Activated T-cell treated with anti-CD3 and anti-CD28 coated beads, Interleukin-2, amount 50 U/mL, for 1 hour (primary cell): ENCODE measurements around the gene NAIF1.
"Not testable (repeated sequence)": the region's sequence is repeated elsewhere in the genome, so short reads cannot be mapped to it uniquely, and the experiment has no call there.

Source experiments
- DNase-seq: peaks from one replicate; pipeline ENCODE4 v3.0.0-alpha.2; 2020

The NAIF1 gene

DNA sequence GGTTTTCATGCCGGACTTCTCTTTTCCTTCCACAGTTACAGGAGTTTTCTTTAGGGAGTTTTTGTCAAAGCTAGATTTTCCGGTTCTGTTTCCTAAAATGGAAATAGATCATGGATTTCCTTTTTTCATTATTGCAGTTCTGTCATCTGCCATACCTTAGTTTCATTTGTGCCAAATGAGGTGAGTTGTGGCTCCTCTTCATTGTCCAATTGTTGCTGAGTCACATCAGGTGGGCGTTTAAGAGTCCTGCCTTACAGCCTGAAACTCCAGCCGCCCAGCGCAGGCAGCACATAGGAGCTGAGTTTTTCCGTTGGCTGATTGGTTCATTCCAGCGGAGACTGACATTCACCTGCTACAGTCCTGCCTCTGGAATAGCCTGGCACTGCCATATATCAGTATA is 15.0 kb upstream of the NAIF1 start:
- DNase-seq: no peak

DNA sequence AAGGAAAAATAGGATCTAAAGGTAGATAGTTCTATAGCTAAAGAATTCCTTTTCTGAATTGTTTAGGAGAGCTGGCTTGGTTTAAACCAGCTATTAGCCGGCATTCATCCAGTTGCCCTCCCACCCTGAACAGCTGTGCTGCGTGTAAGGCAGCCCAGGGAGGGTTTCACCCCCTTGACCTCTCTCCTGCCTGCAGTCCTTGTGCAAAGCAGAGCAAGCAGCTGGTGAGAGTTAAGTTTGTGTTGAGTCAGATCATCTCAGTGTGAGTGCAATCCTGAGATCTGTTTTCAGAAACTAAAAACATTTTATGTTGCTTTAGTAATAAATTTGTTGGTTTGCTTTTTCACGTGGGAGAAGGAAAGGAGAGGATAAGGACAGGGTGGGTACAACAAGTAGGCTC is 13.9 kb upstream of the NAIF1 start:
- no peak for DNase-seq

DNA sequence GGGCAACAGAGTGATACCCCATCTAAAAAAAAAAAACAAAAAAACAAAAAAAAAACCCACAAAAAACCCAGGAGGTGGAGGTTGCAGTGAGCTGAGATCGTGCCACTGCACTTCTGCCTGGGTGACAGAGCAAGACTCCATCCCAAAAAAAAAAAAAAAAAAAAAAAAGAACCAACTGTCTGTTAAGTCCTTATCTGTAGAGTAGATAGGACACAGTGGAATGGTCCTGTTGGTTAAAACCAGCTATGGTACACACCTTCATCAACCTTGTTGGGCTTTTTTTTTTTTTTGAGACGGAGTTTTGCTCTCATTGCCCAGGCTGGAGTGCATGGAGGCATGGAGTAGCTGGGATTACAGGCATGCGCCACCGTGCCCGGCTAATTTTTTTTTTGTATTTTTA is 13.1 kb upstream of the NAIF1 start:
- no peak for DNase-seq

DNA sequence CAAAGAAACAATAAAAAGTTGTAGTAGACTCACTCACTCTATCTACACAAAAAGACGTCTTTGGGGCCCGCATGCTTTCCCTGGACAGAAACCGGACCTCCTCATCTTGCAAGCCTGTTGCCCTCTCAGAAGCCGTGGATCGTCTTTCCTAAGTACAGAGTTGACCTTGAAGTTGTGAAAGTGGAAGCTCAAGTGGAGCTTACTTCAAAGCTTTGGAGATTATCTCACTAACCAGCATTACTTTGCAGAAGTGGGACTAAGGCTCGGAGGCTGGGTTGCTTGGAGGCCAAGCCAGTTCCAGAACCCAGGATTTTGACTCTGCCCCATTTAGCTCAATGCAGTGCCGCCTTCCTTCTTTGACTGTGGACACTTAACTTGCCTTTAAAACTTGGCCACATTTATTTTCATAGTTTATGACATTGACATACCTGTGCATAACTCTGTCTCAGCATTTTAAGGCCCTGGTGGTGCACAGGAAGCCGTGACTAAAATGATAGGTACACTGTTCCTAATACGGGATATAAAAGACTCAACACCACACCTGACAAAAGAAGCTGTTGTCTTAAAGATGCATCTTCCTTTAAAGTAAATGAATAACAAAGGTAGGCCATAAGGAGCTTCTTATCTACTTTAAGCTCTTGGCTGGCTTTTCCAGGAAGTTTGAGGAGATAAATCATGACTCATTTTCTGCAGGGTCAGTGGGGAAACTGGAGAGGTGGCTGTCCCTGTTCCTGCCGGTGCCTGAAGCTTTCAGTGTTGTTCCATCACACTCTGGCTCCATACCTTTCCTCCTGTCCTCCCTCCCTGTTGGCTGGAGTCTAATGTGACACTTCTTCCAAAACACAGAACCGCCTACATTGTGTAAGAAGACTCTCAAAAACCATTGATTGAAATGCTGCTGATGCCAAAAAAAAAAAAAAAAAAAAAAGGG is 11.6 kb upstream of the NAIF1 start:
- no peak for DNase-seq

- DNase-seq: no peak
Observed at GRCh38 chr9:128077847-128078503, 10.9 kb upstream of the NAIF1 start.

- DNase-seq: no peak
Observed at GRCh38 chr9:128073253-128073886, 6.2 kb upstream of the NAIF1 start.

- peak; percentile 47 for DNase-seq
Observed at GRCh38 chr9:128072144-128073021, 5.3 kb upstream of the NAIF1 start.

DNA sequence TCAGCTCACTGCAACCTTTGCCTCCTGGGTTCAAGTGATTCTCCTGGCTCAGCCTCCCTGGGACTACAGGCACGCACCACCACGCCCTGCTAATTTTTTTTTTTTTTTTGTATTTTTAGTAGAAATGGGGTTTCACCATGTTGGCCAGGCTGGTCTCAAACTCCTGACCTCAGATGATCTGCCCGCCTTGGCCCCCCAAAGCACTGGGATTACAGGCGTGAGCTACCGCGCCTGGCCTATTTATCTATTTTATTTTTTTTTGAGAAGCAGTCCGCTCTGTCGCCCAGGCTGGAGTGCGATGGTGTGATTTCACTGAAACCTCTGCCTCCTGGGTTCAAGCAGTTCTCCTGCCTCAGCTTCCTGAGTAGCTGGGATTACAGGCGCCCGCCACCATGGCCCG is 4.4 kb upstream of the NAIF1 start:
- not testable (repeated sequence) for DNase-seq

- no peak for DNase-seq
Observed at GRCh38 chr9:128070874-128071273, 3.8 kb upstream of the NAIF1 start.

DNA sequence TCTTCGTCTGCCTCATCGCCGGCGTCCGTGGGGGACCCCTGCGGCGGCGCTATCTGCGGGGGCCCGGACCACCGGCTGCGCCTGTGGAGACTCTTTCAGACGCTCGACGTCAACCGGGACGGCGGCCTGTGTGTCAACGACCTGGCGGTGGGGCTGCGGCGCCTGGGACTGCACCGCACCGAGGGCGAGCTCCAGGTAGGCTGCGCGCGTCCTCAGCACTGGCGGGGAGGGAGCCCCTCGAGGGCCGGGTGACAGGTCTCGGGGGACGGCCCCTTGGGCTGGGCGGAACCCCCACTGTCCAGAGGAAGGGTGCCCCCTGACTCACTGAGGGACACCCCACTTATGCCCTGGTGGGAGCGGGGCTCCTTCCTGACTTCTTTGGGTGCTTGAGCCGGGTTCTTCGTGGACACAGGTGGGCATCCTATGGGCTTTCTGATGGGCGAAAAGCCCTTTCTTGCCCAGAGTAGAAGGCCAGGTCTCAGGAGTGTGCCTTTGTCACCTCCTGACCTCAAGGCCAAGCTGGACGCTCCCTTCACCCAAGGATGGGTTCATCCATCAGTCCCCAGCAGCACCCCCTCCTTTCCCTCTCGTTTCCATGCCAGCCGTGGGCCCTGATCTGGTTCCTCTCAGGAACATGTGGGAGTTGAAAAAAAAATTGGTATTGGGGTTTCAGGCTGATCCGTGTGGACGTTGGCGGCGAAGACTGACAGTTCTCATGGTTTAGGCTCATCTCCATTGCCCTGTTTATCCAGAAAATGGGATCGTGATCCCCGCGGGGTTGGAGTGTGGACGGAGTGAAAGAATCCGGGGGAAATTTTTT is 1.5 kb upstream of the NAIF1 start:
- DNase-seq: no peak

DNA sequence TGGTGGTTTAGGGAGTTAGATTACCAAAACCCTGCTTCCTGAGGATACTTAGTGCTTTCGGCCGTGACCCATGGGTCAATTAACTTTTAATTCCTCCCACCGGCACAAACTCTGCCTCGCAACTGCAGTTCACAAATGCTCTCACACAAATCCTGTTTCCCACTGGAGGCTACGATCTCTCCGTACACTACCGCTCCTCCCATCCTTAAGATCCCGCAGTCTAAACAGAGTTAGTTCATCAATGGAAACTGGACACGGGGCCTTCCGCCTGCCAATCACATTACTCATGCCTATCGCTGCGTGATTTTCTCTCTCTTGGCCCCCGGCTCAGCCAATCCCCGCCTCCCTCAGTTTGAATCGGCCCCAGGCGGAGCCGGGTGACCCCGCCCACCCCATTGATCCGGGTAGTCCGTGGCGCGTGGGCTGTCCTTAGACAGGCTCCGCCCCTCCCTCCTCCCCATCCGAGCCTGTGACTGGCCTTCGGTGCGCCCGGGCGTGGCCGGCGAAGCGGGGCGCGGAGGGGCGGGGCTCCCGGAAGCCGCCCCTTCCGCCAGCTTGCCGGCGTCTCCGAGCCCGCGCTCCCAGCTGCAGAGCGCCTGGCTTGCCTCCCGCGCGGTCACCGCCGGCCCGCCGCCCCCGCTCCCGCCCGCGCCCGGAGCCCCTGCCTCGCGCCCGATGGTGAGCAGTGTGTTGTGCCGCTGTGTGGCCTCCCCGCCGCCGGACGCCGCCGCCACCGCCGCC is 695 bp upstream of the NAIF1 start, which contains the start of gene SLC25A25:
SLC25A25 (plus strand) TSS at position 588 of the 741 bp plus-strand sequence; CDS start at position 676, 88 bp downstream.
- peak; percentile 100 for DNase-seq

DNA sequence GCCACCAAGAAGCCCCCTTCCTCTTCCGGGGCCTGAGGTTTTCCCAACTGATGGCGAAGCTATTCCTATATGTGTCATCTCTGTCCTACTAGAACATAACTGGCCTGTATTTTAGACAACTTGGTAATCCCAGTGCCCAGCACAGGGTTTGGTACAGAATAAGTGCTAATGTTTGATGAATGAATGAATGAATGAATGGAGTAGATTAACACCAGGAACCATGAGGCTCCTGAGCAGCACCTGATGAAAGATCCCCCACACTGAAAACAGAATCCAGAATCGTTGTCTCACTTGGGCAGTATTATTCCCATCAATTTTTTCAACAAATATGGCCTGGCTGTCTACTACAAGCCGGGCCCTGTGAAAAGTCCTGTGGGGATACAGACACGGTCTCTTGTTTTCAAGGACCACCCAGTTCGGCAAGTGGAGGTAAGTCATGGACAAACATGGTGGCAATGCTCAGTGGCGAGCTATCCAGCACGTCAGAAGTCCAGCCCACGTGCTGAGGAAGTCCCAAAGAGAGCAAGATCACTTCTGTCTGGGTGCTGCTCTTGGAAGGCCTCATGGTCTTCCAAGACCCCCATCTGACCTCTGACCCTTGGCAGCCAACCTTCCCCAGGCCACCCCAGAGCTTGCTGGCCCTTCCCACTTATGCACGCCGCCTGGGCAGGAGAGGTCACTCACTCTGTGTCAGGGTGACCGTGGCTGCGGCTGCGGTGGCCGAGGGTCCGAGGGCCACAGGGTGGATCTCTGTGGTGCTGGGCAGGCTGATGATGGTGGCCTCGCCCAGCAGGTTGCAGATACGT is 1.0 kb downstream of the NAIF1 start:
- DNase-seq: no peak

DNA sequence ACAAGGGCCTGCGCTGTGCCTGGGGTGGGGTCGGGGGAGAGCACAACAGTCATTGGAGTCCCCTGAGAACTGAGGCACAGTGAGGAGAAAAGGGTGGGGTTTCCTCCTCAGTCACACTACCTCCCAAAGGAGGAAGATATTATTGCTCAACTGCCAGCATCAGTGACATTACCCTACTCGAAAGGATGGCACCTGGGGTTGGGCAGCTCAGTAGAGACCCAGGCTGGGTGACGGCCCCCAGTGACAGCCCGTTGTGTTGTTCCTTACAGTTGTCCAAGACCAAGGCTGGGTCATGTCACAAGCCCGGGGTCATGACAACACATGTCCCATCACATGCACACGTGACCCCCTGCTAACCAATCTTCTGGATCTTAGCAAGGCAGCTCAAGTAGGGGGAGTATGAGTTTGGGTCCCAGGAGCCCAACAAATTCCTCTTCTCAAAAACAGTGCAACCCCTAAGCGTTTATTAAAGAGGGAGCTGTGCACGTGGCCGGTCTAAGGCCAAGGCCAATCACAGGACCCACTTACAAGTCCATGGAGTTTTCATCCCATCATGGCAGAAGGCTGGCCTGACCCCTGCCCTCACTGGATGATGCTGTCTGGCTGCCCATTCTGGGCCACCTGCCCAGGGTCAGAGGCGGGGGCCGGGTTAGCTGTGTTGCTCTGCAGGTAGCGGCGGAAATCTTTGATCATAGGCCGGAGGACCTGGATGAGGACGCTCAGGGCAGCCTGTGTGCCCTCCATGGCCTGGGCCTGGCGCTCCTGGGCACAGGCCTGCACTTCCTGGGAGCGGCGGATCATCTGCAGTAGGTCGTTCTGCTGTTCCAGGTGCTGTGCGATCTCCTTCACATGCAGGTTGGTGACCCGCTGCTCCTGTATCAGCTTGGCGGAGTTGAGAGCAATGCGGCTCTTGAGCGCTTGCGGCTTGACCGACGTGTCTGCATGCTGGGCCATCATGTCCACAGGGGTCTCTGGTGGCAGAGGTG is 4.0 kb downstream of the NAIF1 start:
- DNase-seq: no peak

- DNase-seq: no peak
Observed at GRCh38 chr9:128062279-128062678, 4.8 kb downstream of the NAIF1 start.

DNA sequence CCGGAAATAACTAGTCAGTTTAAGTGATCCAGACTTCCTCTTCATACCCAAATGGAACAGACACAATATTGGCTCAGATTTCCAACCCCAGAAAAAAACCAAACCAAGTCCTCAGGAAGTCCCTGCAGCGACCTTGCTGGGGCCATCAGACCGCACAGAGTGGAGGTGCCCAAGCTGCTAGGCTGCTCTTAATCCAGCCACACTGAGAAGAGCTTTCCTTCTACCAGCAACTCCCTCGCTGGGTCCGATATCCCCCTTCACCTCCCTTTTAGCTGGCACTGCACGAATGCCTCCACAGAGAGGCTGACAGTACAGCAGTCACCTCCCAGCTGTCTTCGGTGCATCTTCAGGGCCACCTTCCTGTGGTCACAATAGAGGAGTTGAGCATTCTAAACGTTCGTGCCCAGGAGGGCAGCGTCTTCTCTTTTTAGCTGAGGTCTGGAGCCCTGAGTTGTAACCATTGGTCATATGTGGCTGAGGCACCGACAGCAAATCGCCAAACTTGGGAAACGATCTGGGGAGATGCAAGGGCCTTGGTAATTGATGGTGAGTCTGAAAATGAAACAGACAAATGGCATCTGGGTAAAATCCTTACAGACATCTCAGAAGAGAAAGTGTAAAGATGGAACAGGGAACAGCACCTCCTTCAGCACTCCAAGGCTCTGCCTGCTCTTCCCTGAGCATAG is 5.7 kb downstream of the NAIF1 start:
- DNase-seq: no peak

DNA sequence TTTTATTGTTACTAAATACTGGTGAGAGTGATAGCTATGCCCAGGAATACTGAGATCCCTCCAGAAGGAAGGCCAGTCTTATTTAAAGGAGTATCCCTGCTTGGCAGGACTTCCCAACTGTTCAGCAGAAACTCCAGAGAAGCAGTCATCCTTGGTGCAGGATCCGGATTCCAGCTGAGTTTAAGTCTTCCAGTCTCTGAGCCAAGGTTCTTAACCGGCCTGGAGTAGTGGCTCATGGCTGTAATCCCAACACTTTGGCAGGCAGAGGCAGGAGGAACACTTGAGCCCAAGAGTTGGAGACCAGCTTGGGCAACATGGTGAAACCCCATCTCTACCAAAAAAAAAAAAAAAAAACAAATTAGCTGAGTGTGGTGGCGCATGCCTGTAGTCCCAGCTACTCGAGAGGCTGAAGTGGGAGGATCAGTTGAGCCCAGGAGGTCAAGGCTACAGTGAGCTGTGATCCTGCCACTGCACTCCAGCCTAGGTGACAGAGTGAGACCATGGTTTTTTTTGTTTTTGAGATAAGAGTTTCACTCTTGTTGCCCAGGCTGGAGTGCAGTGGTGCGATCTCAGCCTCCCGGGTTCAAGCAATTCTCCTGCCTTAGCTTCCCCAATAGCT is 7.6 kb downstream of the NAIF1 start:
- DNase-seq: no peak

- no peak for DNase-seq
Observed at GRCh38 chr9:128057724-128058409, 9.3 kb downstream of the NAIF1 start.
